Progenitor cell of endocrine pancreas (in vitro differentiated cells): ENCODE measurements around the gene ARNT2. TPM values are rescaled to one million over a fixed set of nuclear protein-coding genes. Genes with fewer than 3 reads are reported as not detected.
"Not testable (repeated sequence)": the region's sequence is repeated elsewhere in the genome, so short reads cannot be mapped to it uniquely, and the experiment has no call there.

Experiments
- DNase-seq: peaks from one replicate; pipeline ENCODE4 v3.0.0; 2021; ENCODE audit warnings: low spot score; ENCODE audit not compliant: unreplicated experiment
- H3K27ac Mint-ChIP-seq: 2 replicates; pipeline ENCODE4 v1.8.0; 2021; ENCODE audit warnings: mild to moderate bottlenecking, moderate library complexity, mixed read lengths
- H3K27me3 Mint-ChIP-seq: 2 replicates; pipeline ENCODE4 v1.8.0; 2021; ENCODE audit warnings: mixed read lengths
- H3K36me3 Mint-ChIP-seq: 2 replicates; pipeline ENCODE4 v1.8.0; 2022; ENCODE audit warnings: mixed read lengths; ENCODE audit not compliant: insufficient read depth
- H3K4me1 Mint-ChIP-seq: 2 replicates; pipeline ENCODE4 v1.8.0; 2021; ENCODE audit warnings: low read depth, mixed read lengths
- H3K4me3 Mint-ChIP-seq: 2 replicates; pipeline ENCODE4 v1.8.0; 2021; ENCODE audit warnings: low read depth, mild to moderate bottlenecking, moderate library complexity, mixed read lengths
- H3K9me3 Mint-ChIP-seq: 2 replicates; pipeline ENCODE4 v1.8.0; 2021; ENCODE audit warnings: low read depth, mixed read lengths
- total RNA-seq: library from RNA; stranded (reverse); gene quantifications from 2 replicates; pipeline ENCODE4 v1.2.1, GENCODE V29; 2021
- TF ChIP-seq, protein P1 (sequence below): fragments of 200-600 bp; sonication (generic); IDR thresholded peaks from one replicate; pipeline ENCODE4 v1.5.0; 2021; ENCODE audit warnings: antibody characterized with exemption, mild to moderate bottlenecking; ENCODE audit not compliant: unreplicated experiment

Gene ARNT2
- total RNA-seq, 1 donor from 2014 or later = 37.3 TPM

DNA sequence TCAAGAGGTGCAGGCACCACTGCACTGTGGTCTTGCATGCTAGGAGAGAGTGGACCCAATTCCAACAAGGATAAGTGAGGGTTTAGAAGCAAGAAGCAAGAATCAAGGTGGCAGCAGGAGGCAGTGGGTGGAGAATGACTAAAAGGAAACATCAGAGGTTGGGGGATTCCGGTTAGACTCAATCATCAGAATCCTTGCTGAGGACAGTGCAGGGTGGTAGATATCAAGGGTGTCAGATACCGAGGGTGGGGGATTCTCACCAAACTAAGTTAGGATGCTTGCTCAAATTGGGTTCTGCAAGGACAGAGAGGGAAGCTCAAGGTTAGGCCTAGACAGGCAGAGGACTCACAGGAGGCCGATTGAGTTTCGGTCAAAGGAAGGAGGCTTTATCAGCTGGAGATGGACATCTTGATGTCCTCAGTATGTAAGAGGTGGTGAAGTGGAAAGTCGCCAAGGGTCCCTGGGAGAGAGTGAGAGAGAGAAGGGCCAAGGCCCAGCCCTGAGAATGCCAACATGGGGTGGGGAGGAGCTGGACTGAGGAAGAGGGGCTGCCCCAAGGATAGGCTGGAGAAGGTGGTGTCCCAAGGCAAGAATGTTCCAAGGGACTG lies 102.2 kb downstream of the ARNT2 start:
- Mint-ChIP-seq H3K36me3 (peaks cover 25% of the 10 kb centered on the region), H3K9me3 (peaks cover 4% of the 10 kb centered on the region), H3K27ac (no peak overlapping the region), H3K4me3 (no peak overlapping the region), H3K27me3 (no peaks in the 10 kb centered on the region), H3K4me1 (no peaks in the 10 kb centered on the region)
- TF ChIP-seq, protein P1, sequence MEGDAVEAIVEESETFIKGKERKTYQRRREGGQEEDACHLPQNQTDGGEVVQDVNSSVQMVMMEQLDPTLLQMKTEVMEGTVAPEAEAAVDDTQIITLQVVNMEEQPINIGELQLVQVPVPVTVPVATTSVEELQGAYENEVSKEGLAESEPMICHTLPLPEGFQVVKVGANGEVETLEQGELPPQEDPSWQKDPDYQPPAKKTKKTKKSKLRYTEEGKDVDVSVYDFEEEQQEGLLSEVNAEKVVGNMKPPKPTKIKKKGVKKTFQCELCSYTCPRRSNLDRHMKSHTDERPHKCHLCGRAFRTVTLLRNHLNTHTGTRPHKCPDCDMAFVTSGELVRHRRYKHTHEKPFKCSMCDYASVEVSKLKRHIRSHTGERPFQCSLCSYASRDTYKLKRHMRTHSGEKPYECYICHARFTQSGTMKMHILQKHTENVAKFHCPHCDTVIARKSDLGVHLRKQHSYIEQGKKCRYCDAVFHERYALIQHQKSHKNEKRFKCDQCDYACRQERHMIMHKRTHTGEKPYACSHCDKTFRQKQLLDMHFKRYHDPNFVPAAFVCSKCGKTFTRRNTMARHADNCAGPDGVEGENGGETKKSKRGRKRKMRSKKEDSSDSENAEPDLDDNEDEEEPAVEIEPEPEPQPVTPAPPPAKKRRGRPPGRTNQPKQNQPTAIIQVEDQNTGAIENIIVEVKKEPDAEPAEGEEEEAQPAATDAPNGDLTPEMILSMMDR = no peak
- no peak for DNase-seq

DNA sequence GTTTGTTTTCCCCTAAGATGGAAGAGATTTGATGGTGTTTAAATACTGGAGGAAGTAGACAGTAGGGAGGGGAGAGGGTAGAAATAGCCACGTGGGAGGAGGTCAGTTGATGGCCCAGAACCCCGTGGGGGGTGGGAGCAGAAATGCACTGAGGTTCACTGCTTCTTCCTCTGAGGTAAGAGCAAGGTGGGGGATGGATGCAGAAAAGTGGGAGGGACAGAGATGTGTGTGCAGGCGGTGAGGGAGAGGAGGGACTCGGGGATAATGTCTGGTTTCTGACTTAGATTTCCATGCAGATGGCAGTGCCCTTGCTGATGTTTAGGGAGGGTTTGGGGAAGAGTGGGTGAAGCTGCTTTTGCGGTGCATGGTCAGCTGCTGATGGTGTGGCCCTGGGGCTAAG lies 102.9 kb downstream of the ARNT2 start:
- Mint-ChIP-seq H3K27me3 (no peaks in the 10 kb centered on the region), H3K9me3 (peaks cover 4% of the 10 kb centered on the region), H3K4me1 (no peaks in the 10 kb centered on the region), H3K36me3 (peaks cover 23% of the 10 kb centered on the region), H3K27ac (no peak overlapping the region), H3K4me3 (no peak overlapping the region)
- TF ChIP-seq, protein P1 = no peak
- DNase-seq = no peak

DNA sequence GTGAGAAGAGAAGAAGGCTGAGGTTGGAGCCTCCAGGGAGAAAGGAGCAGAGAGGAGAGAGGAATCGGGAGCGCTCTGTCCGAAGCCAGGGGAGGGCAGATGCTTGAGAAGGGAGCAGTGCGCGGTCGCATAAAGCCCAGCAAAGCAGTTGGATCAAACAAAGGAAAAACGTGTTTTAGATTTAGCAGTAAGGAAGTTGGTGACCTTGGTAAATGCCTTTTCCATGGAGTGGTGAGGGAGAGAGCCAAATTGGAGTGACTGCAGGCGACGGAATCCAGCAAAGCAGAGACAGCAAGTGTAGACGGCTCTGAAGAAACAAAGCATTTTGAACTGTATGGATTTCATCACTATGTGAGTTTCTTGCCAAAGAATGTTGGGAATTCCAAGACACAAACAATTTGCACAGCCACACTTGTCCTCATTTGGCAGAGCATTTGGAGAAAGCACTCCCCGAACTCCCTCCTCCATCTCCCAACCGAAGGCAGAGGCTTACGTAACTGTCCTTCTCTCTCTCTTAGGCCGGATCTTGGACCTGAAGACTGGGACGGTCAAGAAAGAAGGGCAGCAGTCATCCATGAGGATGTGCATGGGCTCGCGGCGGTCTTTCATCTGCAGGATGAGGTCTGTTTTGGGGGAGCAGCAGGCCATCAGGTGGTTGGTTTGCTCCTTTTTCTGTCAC lies 103.6 kb downstream of the ARNT2 start:
- DNase-seq = no peak
- Mint-ChIP-seq H3K27ac (no peak overlapping the region), H3K27me3 (no peaks in the 10 kb centered on the region), H3K9me3 (peaks cover 4% of the 10 kb centered on the region), H3K4me1 (no peaks in the 10 kb centered on the region), H3K4me3 (no peak overlapping the region), H3K36me3 (peaks cover 19% of the 10 kb centered on the region)
- TF ChIP-seq, protein P1 = no peak

DNA sequence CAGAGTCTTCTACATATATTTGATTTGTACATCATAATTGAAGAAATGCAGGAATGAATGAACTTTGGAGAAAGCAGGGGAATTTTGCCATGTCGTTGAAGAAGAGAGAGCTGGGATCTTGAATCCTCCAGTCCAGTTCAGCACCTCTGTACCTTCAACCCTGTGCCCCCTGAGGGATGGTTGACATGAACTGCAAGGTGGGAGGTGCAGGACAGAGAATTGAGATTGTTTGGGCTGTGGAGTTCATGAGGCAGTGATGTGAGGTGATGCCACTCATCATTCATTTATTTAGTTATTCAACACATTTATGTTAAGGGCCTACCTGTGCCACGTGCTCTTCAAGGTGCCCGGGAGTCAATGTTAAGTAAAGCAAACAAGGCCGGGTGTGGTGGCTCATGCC lies 104.6 kb downstream of the ARNT2 start:
- no peak for DNase-seq
- Mint-ChIP-seq H3K36me3 (peaks cover 17% of the 10 kb centered on the region), H3K4me1 (no peaks in the 10 kb centered on the region), H3K9me3 (peaks cover 4% of the 10 kb centered on the region), H3K27me3 (no peaks in the 10 kb centered on the region), H3K4me3 (no peak overlapping the region), H3K27ac (no peak overlapping the region)
- TF ChIP-seq, protein P1 = no peak

DNA sequence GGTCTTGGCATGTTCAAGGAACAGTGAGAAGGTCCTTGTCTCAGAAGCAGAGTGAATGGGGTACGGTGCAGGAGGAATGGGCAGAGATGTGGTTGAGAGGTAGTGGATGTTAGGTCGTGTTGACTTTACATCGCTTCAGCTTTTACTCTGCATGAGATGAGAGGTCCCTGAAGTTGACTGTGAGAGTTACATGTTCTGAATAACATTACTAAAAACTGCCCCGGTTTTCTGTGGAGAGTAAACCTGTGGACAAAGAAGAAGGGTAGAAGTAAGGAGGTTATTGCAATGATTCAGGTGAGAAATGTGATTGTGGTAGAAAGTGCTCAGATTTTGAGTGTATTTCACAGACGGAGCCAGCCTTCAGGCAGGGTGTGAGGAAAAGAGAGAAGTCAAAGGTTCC lies 105.6 kb downstream of the ARNT2 start:
- H3K27ac Mint-ChIP-seq = no peak overlapping the region
- TF ChIP-seq, protein P1 = no peak
- H3K4me3 Mint-ChIP-seq = no peak overlapping the region
- H3K27me3 Mint-ChIP-seq = no peaks in the 10 kb centered on the region
- DNase-seq = no peak
- peaks cover 4% of the 10 kb centered on the region for H3K9me3 Mint-ChIP-seq
- peaks cover 26% of the 10 kb centered on the region for H3K36me3 Mint-ChIP-seq
- no peaks in the 10 kb centered on the region for H3K4me1 Mint-ChIP-seq

DNA sequence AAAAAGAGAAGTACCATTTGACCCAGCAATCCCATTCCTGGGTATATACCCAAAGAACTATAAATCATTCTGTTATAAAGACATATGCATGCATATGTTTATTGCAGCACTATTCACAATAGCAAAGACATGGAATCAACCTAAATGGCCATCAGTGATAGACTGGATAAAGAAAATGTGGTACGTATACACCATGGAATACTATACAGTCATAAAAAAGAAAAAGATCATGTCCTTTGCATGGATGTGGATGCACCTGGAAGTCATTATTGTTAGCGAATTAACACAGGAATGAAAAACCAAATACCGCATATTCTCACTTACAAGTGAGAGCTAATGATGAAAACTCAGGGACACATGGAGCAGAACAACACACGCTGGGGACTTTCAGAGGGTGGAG lies 106.8 kb downstream of the ARNT2 start:
- DNase-seq, H3K4me3 Mint-ChIP-seq, H3K27me3 Mint-ChIP-seq, H3K9me3 Mint-ChIP-seq, H3K27ac Mint-ChIP-seq, H3K4me1 Mint-ChIP-seq: not testable (repeated sequence)
- peaks cover 36% of the 10 kb centered on the region for H3K36me3 Mint-ChIP-seq
